Measurements from ENCODE around the gene CPS1. TPM values are rescaled to one million over a fixed set of nuclear protein-coding genes. Genes with fewer than 3 reads are reported as not detected.

CPS1 gene
- total RNA-seq, 1 donor from 2014 or later, result 31.5 TPM

- H3K36me3 Mint-ChIP-seq (ENCODE audit: low read depth, unreplicated experiment), result no peaks in the 10 kb centered on the region
- H3K27ac Mint-ChIP-seq (ENCODE audit: unreplicated experiment), result no peak overlapping the region
- no peak for TF ChIP-seq CTCF (IDR thresholded peaks at IDR 0.05; ENCODE audit: unreplicated experiment)
- H3K9me3 Mint-ChIP-seq (ENCODE audit: unreplicated experiment), result no peaks in the 10 kb centered on the region
- H3K4me3 Mint-ChIP-seq (ENCODE audit: unreplicated experiment), result no peak overlapping the region
- no peaks in the 10 kb centered on the region for H3K4me1 Mint-ChIP-seq (ENCODE audit: unreplicated experiment)
- no peak for DNase-seq (ENCODE audit: low spot score)
- H3K27me3 Mint-ChIP-seq (ENCODE audit: unreplicated experiment), result no peaks in the 10 kb centered on the region
These were observed 2.3 kb downstream of the CPS1 start for GRCh38 chr2:210558708-210559107.

GRCh38 chr2:210559182-210559581 lies 2.8 kb downstream of the CPS1 start:
- H3K9me3 Mint-ChIP-seq (ENCODE audit: unreplicated experiment), result no peaks in the 10 kb centered on the region
- no peak overlapping the region for H3K27ac Mint-ChIP-seq (ENCODE audit: unreplicated experiment)
- DNase-seq (ENCODE audit: low spot score), result no peak
- H3K4me3 Mint-ChIP-seq (ENCODE audit: unreplicated experiment), result no peak overlapping the region
- H3K4me1 Mint-ChIP-seq (ENCODE audit: unreplicated experiment), result no peaks in the 10 kb centered on the region
- H3K36me3 Mint-ChIP-seq (ENCODE audit: low read depth, unreplicated experiment), result no peaks in the 10 kb centered on the region
- no peaks in the 10 kb centered on the region for H3K27me3 Mint-ChIP-seq (ENCODE audit: unreplicated experiment)
- no peak for TF ChIP-seq CTCF (IDR thresholded peaks at IDR 0.05; ENCODE audit: unreplicated experiment)

GRCh38 chr2:210561475-210561874 lies 5.1 kb downstream of the CPS1 start:
- no peak for DNase-seq (ENCODE audit: low spot score)
- no peak overlapping the region for H3K27ac Mint-ChIP-seq (ENCODE audit: unreplicated experiment)
- H3K4me3 Mint-ChIP-seq (ENCODE audit: unreplicated experiment), result no peak overlapping the region
- TF ChIP-seq CTCF (IDR thresholded peaks at IDR 0.05; ENCODE audit: unreplicated experiment), result no peak
- no peaks in the 10 kb centered on the region for H3K4me1 Mint-ChIP-seq (ENCODE audit: unreplicated experiment)
- H3K27me3 Mint-ChIP-seq (ENCODE audit: unreplicated experiment), result no peaks in the 10 kb centered on the region
- H3K36me3 Mint-ChIP-seq (ENCODE audit: low read depth, unreplicated experiment), result no peaks in the 10 kb centered on the region
- H3K9me3 Mint-ChIP-seq (ENCODE audit: unreplicated experiment), result no peaks in the 10 kb centered on the region

GRCh38 chr2:210562091-210562490 lies 5.7 kb downstream of the CPS1 start:
- DNase-seq (ENCODE audit: low spot score), result no peak
- H3K4me1 Mint-ChIP-seq (ENCODE audit: unreplicated experiment), result no peaks in the 10 kb centered on the region
- no peak overlapping the region for H3K27ac Mint-ChIP-seq (ENCODE audit: unreplicated experiment)
- H3K36me3 Mint-ChIP-seq (ENCODE audit: low read depth, unreplicated experiment), result no peaks in the 10 kb centered on the region
- no peaks in the 10 kb centered on the region for H3K27me3 Mint-ChIP-seq (ENCODE audit: unreplicated experiment)
- TF ChIP-seq CTCF (IDR thresholded peaks at IDR 0.05; ENCODE audit: unreplicated experiment), result no peak
- no peaks in the 10 kb centered on the region for H3K9me3 Mint-ChIP-seq (ENCODE audit: unreplicated experiment)
- no peak overlapping the region for H3K4me3 Mint-ChIP-seq (ENCODE audit: unreplicated experiment)

GRCh38 chr2:210562502-210563080 lies 6.2 kb downstream of the CPS1 start:
- H3K27ac Mint-ChIP-seq (ENCODE audit: unreplicated experiment), result no peak overlapping the region
- DNase-seq (ENCODE audit: low spot score), result no peak
- no peak overlapping the region for H3K4me3 Mint-ChIP-seq (ENCODE audit: unreplicated experiment)
- no peaks in the 10 kb centered on the region for H3K27me3 Mint-ChIP-seq (ENCODE audit: unreplicated experiment)
- no peaks in the 10 kb centered on the region for H3K36me3 Mint-ChIP-seq (ENCODE audit: low read depth, unreplicated experiment)
- TF ChIP-seq CTCF (IDR thresholded peaks at IDR 0.05; ENCODE audit: unreplicated experiment), result no peak
- no peaks in the 10 kb centered on the region for H3K9me3 Mint-ChIP-seq (ENCODE audit: unreplicated experiment)
- H3K4me1 Mint-ChIP-seq (ENCODE audit: unreplicated experiment), result no peaks in the 10 kb centered on the region
